Neutrophil (primary cell): ENCODE measurements around the gene DYRK1A.
"Not testable (repeated sequence)": the region's sequence is repeated elsewhere in the genome, so short reads cannot be mapped to it uniquely, and the experiment has no call there.

Experiments used
- H3K27ac ChIP-seq: fragments of 200-600 bp; sonication (generic); 2 replicates; pipeline ENCODE4 v1.5.1; 2016; ENCODE audit warnings: mild to moderate bottlenecking, moderate library complexity
- H3K27me3 ChIP-seq: fragments of 200-600 bp; sonication (generic); 2 replicates; pipeline ENCODE4 v1.6.0; 2016; ENCODE audit warnings: mild to moderate bottlenecking
- H3K36me3 ChIP-seq: fragments of 200-600 bp; sonication (generic); 2 replicates; pipeline ENCODE4 v1.5.1; 2017
- H3K4me1 ChIP-seq, 2 experiments: fragments of 200-600 bp in 1 of 2; sonication (generic) in 1 of 2; 1 replicate in 1 of 2; 2 replicates in 1 of 2; pipeline versions ENCODE4 v1.5.1 to v1.6.1; 2013 to 2016; ENCODE audit warnings: low read depth in 1 of 2, low read length in 1 of 2, mild to moderate bottlenecking in 1 of 2, moderate library complexity in 1 of 2; ENCODE audit not compliant: control insufficient read depth in 1 of 2, insufficient read depth in 1 of 2
- H3K4me3 ChIP-seq, 2 experiments: fragments of 200-600 bp in 1 of 2; sonication (generic) in 1 of 2; 1 replicate in 1 of 2; 2 replicates in 1 of 2; pipeline ENCODE4 v1.5.1; 2013 to 2016; ENCODE audit warnings: low read depth in 1 of 2, low read length in 1 of 2, mild to moderate bottlenecking in 1 of 2, moderate library complexity in 1 of 2
- H3K9me3 ChIP-seq: fragments of 200-600 bp; sonication (generic); 2 replicates; pipeline ENCODE4 v1.5.1; 2016
- CTCF ChIP-seq: fragments of 200-600 bp; sonication (generic); IDR thresholded peaks from 2 replicates; pipeline ENCODE4 v1.5.1; 2016; ENCODE audit warnings: antibody characterized with exemption

The DYRK1A gene

DNA sequence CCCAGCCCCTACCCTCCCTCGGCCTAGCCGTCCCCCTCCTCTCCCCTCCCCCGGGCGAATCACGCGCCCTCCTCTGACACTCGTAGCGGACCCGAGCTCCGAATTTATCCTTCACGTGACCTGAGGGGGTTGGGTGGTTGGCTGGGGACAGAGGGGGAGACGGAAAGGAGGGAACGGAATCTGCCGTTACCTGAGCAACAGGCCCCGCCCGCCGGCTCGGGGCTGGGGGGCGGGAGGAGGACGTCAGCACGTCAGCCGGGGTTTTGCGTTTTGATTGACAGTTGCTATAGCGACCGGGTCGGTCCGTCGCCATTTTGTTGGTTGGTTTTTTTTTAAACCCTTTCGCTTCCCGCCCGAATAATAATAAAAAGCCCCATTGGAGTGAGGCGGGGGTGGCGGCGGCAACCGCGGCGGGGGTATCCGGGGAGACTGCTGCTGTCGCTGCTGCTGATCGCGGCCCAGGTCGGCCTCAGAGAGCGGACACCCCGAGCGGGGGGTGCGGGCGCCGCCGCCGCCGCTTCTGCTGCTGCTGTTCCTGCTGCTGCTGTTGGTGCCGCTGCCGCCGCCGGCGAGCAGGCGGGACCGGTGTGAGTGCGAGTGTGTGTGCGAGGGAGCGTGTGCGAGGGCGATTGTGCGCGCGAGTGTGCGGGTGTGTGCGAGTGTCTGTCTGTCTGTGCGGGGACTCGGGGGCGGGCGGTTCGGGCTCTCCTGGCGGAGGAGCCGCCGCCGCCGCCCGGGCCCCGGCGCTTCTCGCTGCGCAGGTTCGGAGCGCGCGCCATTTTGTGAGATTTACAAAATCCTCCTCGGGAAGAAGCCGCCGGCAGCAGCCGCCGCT is at the start of gene DYRK1A:
DYRK1A (plus strand) TSS at position 292 of the 835 bp plus-strand sequence. CDS start 53,602 bp downstream, outside the sequence.
- TF ChIP-seq CTCF = peak; percentile 46
- H3K27ac ChIP-seq = peak within 1 kb of the TSS; percentile 99
- H3K27me3 ChIP-seq = no peaks in the 10 kb centered on the region
- H3K9me3 ChIP-seq = no peaks in the 10 kb centered on the region
- H3K4me1 ChIP-seq = peaks cover 47 to 48% of the 10 kb centered on the region in 2 experiments
- peak within 1 kb of the TSS; percentile 77 to 92 for H3K4me3 ChIP-seq
- H3K36me3 ChIP-seq = no peaks in the 10 kb centered on the region

DNA sequence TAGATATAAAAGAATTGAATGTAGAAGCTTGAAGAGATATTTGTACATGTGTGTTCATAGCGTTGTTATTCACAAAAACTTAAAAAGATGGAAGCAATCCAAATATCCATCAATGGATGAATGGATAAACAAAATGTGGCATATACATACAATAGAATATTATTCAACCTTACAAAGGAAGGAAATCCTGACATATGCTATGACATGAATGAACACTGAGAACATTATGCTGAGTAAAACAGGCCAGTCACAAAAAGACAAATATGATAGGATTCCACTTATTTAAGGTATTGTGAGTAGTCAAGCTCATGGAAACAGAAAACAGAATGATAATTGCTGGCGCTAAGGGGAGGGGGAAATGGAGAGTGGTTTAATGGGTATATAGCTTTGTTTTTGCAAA is 47.0 kb upstream of the DYRK1A start:
- no peak for TF ChIP-seq CTCF
- Histone ChIP-seq H3K36me3 (no peaks in the 10 kb centered on the region), H3K27ac (no peak overlapping the region), H3K9me3 (peaks cover 3% of the 10 kb centered on the region), H3K27me3 (no peaks in the 10 kb centered on the region), H3K4me3 (no peak overlapping the region), H3K4me1 (no peaks in the 10 kb centered on the region)

- Histone ChIP-seq H3K4me1 (no peaks in the 10 kb centered on the region), H3K36me3 (no peaks in the 10 kb centered on the region), H3K27ac (no peak overlapping the region), H3K4me3 (no peak overlapping the region), H3K27me3 (no peaks in the 10 kb centered on the region), H3K9me3 (peaks cover 3% of the 10 kb centered on the region)
- TF ChIP-seq CTCF = no peak
These were observed 44.5 kb upstream of the DYRK1A start for GRCh38 chr21:37322084-37322483.

DNA sequence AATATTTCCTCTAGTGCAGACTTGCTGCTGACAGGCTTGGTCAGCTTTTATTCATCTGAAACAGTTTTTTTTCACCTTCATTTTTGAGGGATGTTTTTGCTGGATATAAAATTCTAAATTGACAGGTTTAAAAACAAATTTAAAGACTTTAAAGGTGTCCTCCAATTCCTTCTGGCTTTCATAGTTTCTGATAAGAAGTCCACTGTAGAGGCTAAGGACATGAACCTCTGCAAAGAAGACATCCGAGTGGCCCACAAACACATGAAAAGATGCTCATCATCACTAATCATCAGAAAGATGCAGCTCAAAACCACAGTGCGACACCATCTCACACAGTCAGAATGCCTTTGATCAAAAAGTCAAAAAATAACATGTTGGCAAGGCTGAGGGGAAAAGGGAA is 42.0 kb upstream of the DYRK1A start:
- Histone ChIP-seq H3K4me3 (no peak overlapping the region), H3K27me3 (no peaks in the 10 kb centered on the region), H3K9me3 (no peaks in the 10 kb centered on the region), H3K4me1 (no peaks in the 10 kb centered on the region), H3K36me3 (no peaks in the 10 kb centered on the region), H3K27ac (no peak overlapping the region)
- TF ChIP-seq CTCF = no peak

DNA sequence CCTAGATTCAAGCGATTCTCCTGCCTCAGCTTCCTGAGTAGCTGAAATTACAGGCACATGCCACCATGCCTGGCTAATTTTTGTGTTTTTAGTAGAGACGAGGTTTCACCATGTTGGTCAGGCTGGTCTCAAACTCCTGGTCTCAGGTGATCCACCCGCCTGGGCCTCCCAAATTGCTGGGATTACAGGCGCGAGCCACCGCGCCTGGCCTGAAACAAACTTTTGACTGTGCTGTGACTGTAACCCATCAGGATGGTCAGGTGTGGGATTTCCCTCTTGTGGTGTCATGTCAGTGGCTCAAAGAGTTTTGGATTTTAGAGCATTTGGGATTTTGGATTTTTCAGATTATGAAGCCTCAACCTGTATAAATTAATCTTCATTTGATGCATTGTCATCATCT is 38.4 kb upstream of the DYRK1A start:
- not testable (repeated sequence) for H3K9me3 ChIP-seq, H3K36me3 ChIP-seq, H3K27ac ChIP-seq, H3K4me3 ChIP-seq, H3K27me3 ChIP-seq, H3K4me1 ChIP-seq

GRCh38 chr21:37331411-37331810 is 35.2 kb upstream of the DYRK1A start:
- H3K27me3 ChIP-seq = no peaks in the 10 kb centered on the region
- H3K36me3 ChIP-seq = no peaks in the 10 kb centered on the region
- H3K27ac ChIP-seq = no peak overlapping the region
- TF ChIP-seq CTCF = no peak
- H3K9me3 ChIP-seq = no peaks in the 10 kb centered on the region
- H3K4me1 ChIP-seq = no peaks in the 10 kb centered on the region
- H3K4me3 ChIP-seq = no peak overlapping the region
